Stimulated activated CD8-positive, alpha-beta memory T cell treated with anti-CD3 and anti-CD28 coated beads, Interleukin-7, amount 100 ng/mL, for 1 hour (primary cell): ENCODE measurements around the gene PCDHB11.
"Not testable (repeated sequence)": the region's sequence is repeated elsewhere in the genome, so short reads cannot be mapped to it uniquely, and the experiment has no call there.

ENCODE experiments used
- DNase-seq, 2 donors: peaks; one replicate each; pipeline ENCODE4 v3.0.0-alpha.2; 2020; ENCODE audit warnings: low read depth in 2 of 2

Gene PCDHB11

DNA sequence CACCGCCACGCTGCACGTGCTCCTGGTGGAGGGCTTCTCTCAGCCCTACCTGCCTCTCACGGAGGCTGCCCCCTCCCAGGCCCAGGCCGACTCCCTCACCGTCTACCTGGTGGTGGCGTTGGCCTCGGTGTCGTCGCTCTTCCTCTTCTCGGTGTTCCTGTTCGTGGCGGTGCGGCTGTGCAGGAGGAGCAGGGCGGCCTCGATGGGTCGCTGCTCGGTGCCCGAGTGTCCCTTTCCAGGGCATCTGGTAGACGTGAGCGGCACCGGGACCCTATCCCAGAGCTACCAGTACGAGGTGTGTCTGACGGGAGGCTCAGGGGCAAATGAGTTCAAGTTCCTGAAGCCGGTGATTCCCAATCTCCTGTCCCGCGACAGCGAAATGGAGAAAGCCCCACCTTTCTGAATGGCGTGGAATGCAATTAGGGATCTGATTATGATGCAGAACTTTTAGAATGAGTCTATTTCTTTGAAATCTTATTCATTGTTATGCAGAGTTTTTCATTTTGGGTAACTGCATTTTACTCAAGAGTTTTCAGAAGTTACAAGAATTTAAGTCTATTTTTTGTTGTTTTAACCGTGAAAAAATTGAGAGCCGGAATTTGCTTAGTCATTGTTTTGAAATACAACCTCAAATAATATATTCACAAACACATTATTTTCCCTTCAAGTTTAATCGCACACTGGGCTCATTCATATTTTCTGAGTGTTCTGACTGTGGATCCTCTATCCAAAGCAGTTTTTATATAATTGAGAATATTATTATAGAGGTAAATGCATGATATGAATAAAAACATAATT lies 37.3 kb downstream of the PCDHB11 start:
- no peak for DNase-seq

GRCh38 chr5:141241496-141241895 lies 42.1 kb downstream of the PCDHB11 start:
- DNase-seq = no peak

DNA sequence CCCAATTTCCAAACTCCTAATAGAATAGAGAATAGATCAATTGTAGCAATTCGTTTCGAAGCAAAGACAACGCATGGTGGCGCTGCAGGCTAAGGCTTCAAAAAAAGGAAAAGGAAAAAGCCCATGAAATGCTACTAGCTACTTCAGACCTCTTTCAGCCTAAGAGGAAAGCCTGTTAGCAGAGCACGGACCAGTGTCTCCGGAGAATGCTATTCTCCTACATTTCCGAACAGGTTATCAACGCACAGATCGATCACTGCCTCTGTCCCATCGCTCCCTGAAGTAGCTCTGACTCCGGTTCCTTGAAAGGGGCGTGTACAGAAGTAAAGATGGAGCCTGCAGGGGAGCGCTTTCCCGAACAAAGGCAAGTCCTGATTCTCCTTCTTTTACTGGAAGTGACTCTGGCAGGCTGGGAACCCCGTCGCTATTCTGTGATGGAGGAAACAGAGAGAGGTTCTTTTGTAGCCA lies 45.9 kb downstream of the PCDHB11 start, which contains the start of gene PCDHB15:
TSS of gene PCDHB15 (plus strand) at position 146 of the 468 bp plus-strand sequence. CDS start at position 330, 184 bp downstream.
- DNase-seq = no peak

DNA sequence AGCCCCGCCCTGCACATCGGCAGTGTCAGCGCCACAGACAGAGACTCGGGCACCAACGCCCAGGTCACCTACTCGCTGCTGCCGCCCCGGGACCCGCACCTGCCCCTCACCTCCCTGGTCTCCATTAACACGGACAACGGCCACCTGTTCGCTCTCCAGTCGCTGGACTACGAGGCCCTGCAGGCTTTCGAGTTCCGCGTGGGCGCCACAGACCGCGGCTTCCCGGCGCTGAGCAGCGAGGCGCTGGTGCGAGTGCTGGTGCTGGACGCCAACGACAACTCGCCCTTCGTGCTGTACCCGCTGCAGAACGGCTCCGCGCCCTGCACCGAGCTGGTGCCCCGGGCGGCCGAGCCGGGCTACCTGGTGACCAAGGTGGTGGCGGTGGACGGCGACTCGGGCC lies 47.5 kb downstream of the PCDHB11 start:
- DNase-seq = not testable (repeated sequence)

- not testable (repeated sequence) for DNase-seq
Measured at GRCh38 chr5:141247434-141247833, 48.0 kb downstream of the PCDHB11 start.

GRCh38 chr5:141250576-141250975 lies 51.1 kb downstream of the PCDHB11 start:
- DNase-seq = no peak
